22Rv1 (cell line): ENCODE measurements around the gene RTCB.

Source experiments
- H3K27ac ChIP-seq: fragments of 450-650 bp; 2 replicates; pipeline ENCODE4 v1.5.1; 2017
- CTCF ChIP-seq: fragments of 450-650 bp; IDR thresholded peaks from 2 replicates; pipeline ENCODE4 v1.5.1; 2017; ENCODE audit warnings: mild to moderate bottlenecking
- ZFX ChIP-seq: fragments of 450-650 bp; IDR thresholded peaks from 2 replicates; pipeline ENCODE4 v1.6.1; 2017; ENCODE audit warnings: antibody characterized with exemption, borderline replicate concordance

The RTCB gene

GRCh38 chr22:32411402-32411801 lies 645 bp downstream of the RTCB start:
- peak overlapping the region; percentile 65 for H3K27ac ChIP-seq
- TF ChIP-seq CTCF (no peak), ZFX (no peak)

- no peak overlapping the region for H3K27ac ChIP-seq
- no peak for TF ChIP-seq CTCF
- no peak for TF ChIP-seq ZFX
Observed at GRCh38 chr22:32410459-32410858, 1.6 kb downstream of the RTCB start.

DNA sequence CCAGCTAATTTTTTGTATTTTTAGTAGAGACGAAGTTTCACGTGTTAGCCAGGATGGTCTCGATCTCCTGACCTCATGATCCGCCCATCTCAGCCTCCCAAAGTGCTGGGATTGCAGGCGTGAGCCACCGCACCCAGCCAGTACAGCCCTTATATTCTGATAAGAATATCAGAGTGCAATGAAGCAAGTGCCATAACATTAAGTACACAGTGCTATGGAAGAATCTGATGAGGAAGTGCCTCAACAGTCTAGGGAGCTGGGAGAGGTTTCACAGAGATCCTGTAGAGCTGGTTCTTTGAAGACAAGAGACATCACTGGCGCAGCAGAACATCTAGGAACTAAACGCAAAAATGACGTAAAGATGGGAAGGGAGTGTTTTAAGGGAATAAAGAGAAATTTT lies 2.1 kb downstream of the RTCB start:
- H3K27ac ChIP-seq = no peak overlapping the region
- no peak for TF ChIP-seq CTCF
- TF ChIP-seq ZFX = no peak

DNA sequence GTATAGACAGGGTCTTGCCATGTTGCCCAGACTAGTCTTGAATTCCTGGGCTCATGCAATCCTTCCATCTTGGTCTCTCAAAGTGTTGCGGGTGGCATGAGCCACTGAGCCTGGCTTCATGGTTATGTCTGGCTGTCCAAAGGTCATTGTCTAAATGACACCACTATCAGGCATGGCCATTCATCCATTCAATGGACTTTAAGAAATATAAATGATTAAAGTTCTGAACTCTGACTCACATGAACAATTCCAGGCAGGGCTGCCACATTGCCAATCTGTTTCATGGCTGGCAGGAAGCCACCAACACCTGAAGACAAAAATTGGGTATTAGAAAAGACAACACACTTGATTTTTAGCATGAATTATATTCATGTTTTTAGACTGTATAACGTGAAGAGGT lies 4.1 kb downstream of the RTCB start:
- TF ChIP-seq ZFX (no peak), CTCF (no peak)
- no peak overlapping the region for H3K27ac ChIP-seq

GRCh38 chr22:32407312-32407711 lies 4.7 kb downstream of the RTCB start:
- TF ChIP-seq ZFX = no peak
- TF ChIP-seq CTCF = no peak
- H3K27ac ChIP-seq = no peak overlapping the region

- H3K27ac ChIP-seq = no peak overlapping the region
- TF ChIP-seq CTCF = no peak
- no peak for TF ChIP-seq ZFX
Observed at GRCh38 chr22:32404021-32404420, 8.0 kb downstream of the RTCB start.

DNA sequence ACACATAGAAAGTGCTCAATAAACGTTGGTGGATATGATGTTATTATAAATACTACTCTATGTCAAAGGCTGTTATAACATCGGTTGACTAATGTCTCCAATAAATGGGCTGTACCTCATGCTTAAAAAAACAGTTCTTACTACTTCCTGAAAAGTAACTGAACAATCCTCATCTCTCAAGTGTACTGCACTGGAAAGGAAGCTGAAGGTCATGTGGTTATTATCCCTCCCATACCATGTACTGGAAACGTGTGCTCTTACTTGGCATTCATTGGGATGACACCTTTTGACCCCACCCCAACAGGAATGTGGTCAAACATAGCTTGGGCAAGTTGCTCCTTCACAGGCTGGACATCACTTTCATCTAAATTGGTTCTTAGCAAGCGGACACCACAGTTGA lies 10.6 kb downstream of the RTCB start:
- TF ChIP-seq ZFX (no peak), CTCF (no peak)
- no peak overlapping the region for H3K27ac ChIP-seq
